K562 (cell line): Measurements from ENCODE around the gene PDLIM7. TPM values are rescaled to one million over a fixed set of nuclear protein-coding genes. Genes with fewer than 3 reads are reported as not detected.

ENCODE experiments used
- BMI1 ChIP-seq: fragments of 150-350 bp; IDR thresholded peaks from 2 replicates; pipeline ENCODE4 v1.6.1; 2014; ENCODE audit warnings: low read length
- CBX1 ChIP-seq: sonication (generic); IDR thresholded peaks from 2 replicates; pipeline ENCODE4 v1.6.1; 2016; ENCODE audit warnings: antibody characterized with exemption, low read depth, mild to moderate bottlenecking
- CREB3L1 ChIP-seq: fragments of 450-650 bp; IDR thresholded peaks from 2 replicates; pipeline ENCODE4 v1.6.1; 2014; ENCODE audit warnings: low read depth, mild to moderate bottlenecking, moderate library complexity, borderline replicate concordance
- DACH1 ChIP-seq: fragments of 450-650 bp; IDR thresholded peaks from 2 replicates; pipeline ENCODE4 v1.6.1; 2018; ENCODE audit not compliant: partially characterized antibody
- ELK3 ChIP-seq: fragments of 450-650 bp; formaldehyde crosslinking; IDR thresholded peaks from 2 replicates; pipeline ENCODE4 v1.4.0; 2020; ENCODE audit warnings: mild to moderate bottlenecking
- FUS ChIP-seq: fragments of 200-400 bp; formaldehyde crosslinking; optimal IDR thresholded peaks from 2 replicates; pipeline ENCODE3; 2017; ENCODE audit warnings: low read depth, low read length
- GATA2 ChIP-seq: sonication (generic); formaldehyde crosslinking; IDR thresholded peaks from 2 replicates; pipeline ENCODE4 v1.4.0; 2020; ENCODE audit warnings: mild to moderate bottlenecking, missing genetic modification reagents
- GATAD2B ChIP-seq: fragments of 450-650 bp; IDR thresholded peaks from 2 replicates; pipeline ENCODE4 v1.6.1; 2017; ENCODE audit warnings: mild to moderate bottlenecking, borderline replicate concordance
- HDAC3 ChIP-seq: fragments of 450-650 bp; IDR thresholded peaks from 2 replicates; pipeline ENCODE4 v1.6.1; 2018; ENCODE audit warnings: borderline replicate concordance, mild to moderate bottlenecking, moderate library complexity; ENCODE audit not compliant: partially characterized antibody
- ILF3 ChIP-seq: fragments of 450-650 bp; IDR thresholded peaks from 2 replicates; pipeline ENCODE4 v1.6.1; 2018; ENCODE audit warnings: antibody characterized with exemption, mild to moderate bottlenecking, moderate library complexity, borderline replicate concordance
- KLF16 ChIP-seq: IDR thresholded peaks from 2 replicates; pipeline ENCODE4 v1.6.1; 2016; ENCODE audit warnings: antibody characterized with exemption
- NR0B1 ChIP-seq: fragments of 450-650 bp; IDR thresholded peaks from one replicate; pipeline ENCODE4 v1.6.1; 2018; ENCODE audit warnings: mild to moderate bottlenecking, moderate library complexity; ENCODE audit not compliant: partially characterized antibody
- NR2C1 ChIP-seq, 2 experiments: fragments of 450-650 bp; IDR thresholded peaks; 2 replicates each; pipeline ENCODE4 v1.6.1; 2017; ENCODE audit warnings: mild to moderate bottlenecking in 2 of 2, antibody characterized with exemption in 1 of 2, inconsistent platforms in 1 of 2, missing compliant biosample characterization in 1 of 2, missing genetic modification characterization in 1 of 2
- PCBP2 ChIP-seq: fragments of 200-400 bp; formaldehyde crosslinking; IDR thresholded peaks from 2 replicates; pipeline ENCODE4 v1.6.1; 2018; ENCODE audit warnings: low read length, low read depth, mild to moderate bottlenecking, moderate library complexity; ENCODE audit not compliant: poor library complexity, severe bottlenecking
- PHF21A ChIP-seq: fragments of 450-650 bp; IDR thresholded peaks from 2 replicates; pipeline ENCODE4 v1.6.1; 2017; ENCODE audit warnings: low read depth, borderline replicate concordance
- PRPF4 ChIP-seq: fragments of 200-400 bp; formaldehyde crosslinking; IDR thresholded peaks from one replicate; pipeline ENCODE4 v1.6.1; 2017; ENCODE audit warnings: low read length, low read depth, mild to moderate bottlenecking; ENCODE audit not compliant: insufficient read depth, poor library complexity, severe bottlenecking
- RBFOX2 ChIP-seq: fragments of 200-400 bp; formaldehyde crosslinking; IDR thresholded peaks from 2 replicates; pipeline ENCODE4 v1.6.1; 2017; ENCODE audit warnings: low read depth, mild to moderate bottlenecking, low read length, moderate library complexity
- RBM25 ChIP-seq: fragments of 200-400 bp; formaldehyde crosslinking; IDR thresholded peaks from 2 replicates; pipeline ENCODE4 v1.6.1; 2018; ENCODE audit warnings: low read length, low read depth, moderate library complexity; ENCODE audit not compliant: severe bottlenecking
- SIN3A ChIP-seq, 2 experiments: fragments of 150-350 bp in 1 of 2; IDR thresholded peaks; 2 replicates each; pipeline ENCODE4 v1.6.1; 2011 to 2016; ENCODE audit warnings: borderline replicate concordance in 2 of 2, low read depth in 2 of 2, low read length in 2 of 2, mild to moderate bottlenecking in 2 of 2, moderate library complexity in 2 of 2; ENCODE audit not compliant: control insufficient read depth in 1 of 2
- SMAD4 ChIP-seq: fragments of 250-450 bp; sonication (Bioruptor Pico); conservative IDR thresholded peaks from 2 replicates; pipeline ENCODE4 v1.8.0; 2021; ENCODE audit warnings: inconsistent platforms, mild to moderate bottlenecking, moderate library complexity
- ZNF224 ChIP-seq: sonication (generic); formaldehyde crosslinking; IDR thresholded peaks from 2 replicates; pipeline ENCODE4 v1.8.0; 2022; ENCODE audit warnings: mild to moderate bottlenecking, missing genetic modification reagents
- ZNF277 ChIP-seq: fragments of 250-450 bp; sonication (Bioruptor Pico); IDR thresholded peaks from 2 replicates; pipeline ENCODE4 v1.8.0; 2022; ENCODE audit warnings: inconsistent platforms, mild to moderate bottlenecking, moderate library complexity, borderline replicate concordance
- polyA plus RNA-seq, 8 experiments: library from polyadenylated mRNA; depleted of rRNA in 4 of 8; stranded (reverse) in 5 of 8; unstranded in 3 of 8; fragments of >200 nt; fragmentation: Nextera tagmentation in 2 of 8; fragmentation: Illumina TruSeq in 1 of 8; extraction: Ambion mirVana in 2 of 8; extraction: Trizol in 1 of 8; gene quantifications; 2 replicates each; pipeline versions ENCODE4 v1.2.1 to v1.2.3, GENCODE V29; 2011 to 2014; ENCODE audit warnings: inconsistent platforms in 1 of 8, missing spikeins in 1 of 8
- total RNA-seq, 7 experiments: library from RNA; depleted of rRNA in 6 of 7; stranded (reverse); fragments of >200 nt in 6 of 7; fragmentation: Illumina TruSeq in 2 of 7; extraction: Trizol in 2 of 7; gene quantifications; 2 replicates each; pipeline versions ENCODE4 v1.2.1 to v1.2.3, GENCODE V29; 2011 to 2021; ENCODE audit warnings: low replicate concordance in 1 of 7

PDLIM7 gene
- total and polyA plus RNA-seq, 9 of the 15 experiments (the other 6 are each of a cell fraction or from before 2014, with no cell fraction given), result 2.1 to 124 (median 32.6) TPM

GRCh38 chr5:177491429-177491945, 5.9 kb downstream of the PDLIM7 start (continued):
- TF ChIP-seq ZNF224 (CRISPR knock-in tag), result no peak
- TF ChIP-seq DACH1, result peak; percentile 74
- TF ChIP-seq CREB3L1, result peak; percentile 21; the same call in 1 of the 2 replicates
- no peak for TF ChIP-seq ELK3 (CRISPR knock-in tag)
- TF ChIP-seq ILF3, result no peak
- no peak; the same call in 1 of the 2 replicates for TF ChIP-seq CBX1
- TF ChIP-seq GATAD2B, result peak; percentile 82
- no peak for TF ChIP-seq HDAC3
- TF ChIP-seq GATA2, result no peak
- TF ChIP-seq BMI1, result no peak
- TF ChIP-seq FUS, result peak; percentile 78
- TF ChIP-seq ZNF277 (CRISPR knock-in tag), result no peak
- peak; percentile 88 for TF ChIP-seq SMAD4 (CRISPR knock-in tag)
- no peak for TF ChIP-seq PHF21A
- TF ChIP-seq RBFOX2, result peak; percentile 50; the same call in 1 of the 2 replicates
- no peak for TF ChIP-seq NR0B1
- no peak for TF ChIP-seq RBM25
- no peak for TF ChIP-seq SIN3A (IDR thresholded peaks at IDR 0.05; ENCODE audit: borderline replicate concordance in 2 of 2, control insufficient read depth in 1 of 2, low read depth in 2 of 2, low read length in 2 of 2)
- peak; percentile 35; the same call in 1 of the 2 replicates for TF ChIP-seq KLF16
- no peak for TF ChIP-seq PRPF4
- peak; percentile 21 for TF ChIP-seq PCBP2
- no peak for TF ChIP-seq NR2C1 (IDR thresholded peaks at IDR 0.05)
- TF ChIP-seq NR2C1 (tag; IDR thresholded peaks at IDR 0.05), result no peak
